CD4-positive, alpha-beta T cell treated with Interleukin-6 for 4 hours (primary cell): Measurements from ENCODE around the gene TAS2R19.
"Not testable (repeated sequence)": the region's sequence is repeated elsewhere in the genome, so short reads cannot be mapped to it uniquely, and the experiment has no call there.

ENCODE experiments used
- DNase-seq: peaks from one replicate; pipeline ENCODE4 v3.0.0-alpha.2; 2020; ENCODE audit warnings: mixed read lengths

TAS2R19 gene

GRCh38 chr12:11022520-11022919 is at the start of gene TAS2R19:
TAS2R19 (minus strand) TSS chr12:11022620; CDS start chr12:11022571, 49 bp downstream.
- no peak for DNase-seq

GRCh38 chr12:11071414-11071813 is 49.0 kb upstream of the TAS2R19 start:
- DNase-seq: no peak

- no peak for DNase-seq
Measured at GRCh38 chr12:11070999-11071398, 48.6 kb upstream of the TAS2R19 start.

DNA sequence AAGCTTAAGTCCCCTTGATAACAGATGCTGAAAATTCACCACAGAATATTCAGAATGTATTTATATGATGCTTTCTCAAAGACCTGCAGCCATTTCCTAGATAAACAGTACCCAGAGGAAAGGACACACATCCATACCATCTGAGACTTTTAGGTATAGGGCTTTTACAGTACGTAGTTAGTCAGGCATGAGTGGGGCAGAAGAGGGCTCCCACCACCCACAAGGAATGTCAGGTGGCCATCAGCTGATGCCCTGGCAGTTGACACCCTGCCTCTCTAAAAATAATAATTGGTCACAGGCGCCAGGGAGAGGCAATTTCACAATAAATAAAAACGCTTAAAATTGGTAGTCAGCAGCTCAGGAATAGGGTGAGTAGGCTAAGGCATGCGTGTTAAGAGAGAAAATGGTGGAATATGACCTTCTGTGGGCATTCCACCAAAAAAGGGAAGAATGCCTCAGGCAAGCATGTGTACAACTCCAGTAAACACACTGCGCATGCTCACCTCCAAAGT is 47.5 kb upstream of the TAS2R19 start:
- DNase-seq: no peak

DNA sequence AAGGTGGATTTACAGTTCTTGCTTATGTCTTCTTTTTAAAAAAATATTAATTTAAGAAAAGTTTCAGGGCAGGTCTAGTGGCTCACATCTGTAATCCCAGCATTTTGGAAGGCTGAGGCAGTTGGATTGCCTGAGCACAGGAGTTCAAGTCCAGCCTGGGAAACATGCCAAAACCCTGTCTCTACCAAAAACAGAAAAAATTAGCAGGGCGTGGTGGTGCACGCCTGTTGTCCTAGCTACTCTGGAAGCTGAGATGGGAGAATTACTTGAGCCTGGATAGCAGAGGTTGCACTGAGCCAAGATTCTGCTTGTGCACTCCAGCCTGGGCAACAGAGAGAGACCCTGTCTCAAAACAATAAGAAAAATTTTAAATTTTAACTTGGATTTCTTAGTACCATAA is 45.1 kb upstream of the TAS2R19 start:
- no peak for DNase-seq

DNA sequence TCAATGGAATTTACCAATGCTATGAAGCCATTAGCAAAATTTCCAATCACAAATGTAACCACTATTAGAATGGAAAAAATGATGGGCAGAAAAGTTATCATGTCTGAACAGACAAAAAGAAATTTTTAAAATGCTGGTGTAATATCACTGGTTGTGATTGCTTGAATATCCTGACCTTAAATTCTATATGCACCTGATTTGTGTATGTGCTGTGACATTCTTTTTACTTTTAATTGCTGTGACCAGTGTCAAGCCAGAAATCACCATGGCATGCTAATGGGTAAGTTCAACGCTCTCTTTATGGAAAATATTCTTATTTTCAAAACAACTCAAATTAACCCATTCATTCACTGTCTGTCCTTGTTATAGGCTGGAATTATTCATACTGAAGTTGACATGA is 39.8 kb upstream of the TAS2R19 start, which contains the start of gene TAS2R46:
Gene TAS2R46 (minus strand): TSS at position 101 of the 400 bp plus-strand sequence. CDS start 0 bp downstream, at position 101.
- DNase-seq: not testable (repeated sequence)

GRCh38 chr12:11059784-11060183 is 37.4 kb upstream of the TAS2R19 start:
- no peak for DNase-seq

GRCh38 chr12:11059041-11059440 is 36.6 kb upstream of the TAS2R19 start:
- no peak for DNase-seq

GRCh38 chr12:11055306-11055705 is 32.9 kb upstream of the TAS2R19 start:
- DNase-seq: no peak

- not testable (repeated sequence) for DNase-seq
Measured at GRCh38 chr12:11049806-11050531, 27.5 kb upstream of the TAS2R19 start.

DNA sequence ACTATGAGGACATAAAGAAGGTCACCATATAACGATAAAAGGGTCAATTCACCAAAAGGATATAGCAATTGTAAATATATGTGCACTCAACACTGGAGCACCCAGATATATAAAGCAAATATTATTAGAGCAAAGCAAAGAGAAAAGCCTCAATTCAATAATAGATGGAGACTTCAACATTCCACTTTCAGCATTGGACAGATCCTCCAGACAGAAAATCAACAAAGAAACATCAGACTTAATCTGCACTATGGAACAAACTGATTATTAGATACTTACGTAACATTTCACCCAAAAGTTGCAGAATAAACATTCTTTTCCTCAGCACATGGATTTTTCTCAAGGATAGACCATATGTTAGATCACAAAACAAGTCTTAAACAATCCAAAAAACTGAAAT is 18.9 kb upstream of the TAS2R19 start:
- DNase-seq: not testable (repeated sequence)

DNA sequence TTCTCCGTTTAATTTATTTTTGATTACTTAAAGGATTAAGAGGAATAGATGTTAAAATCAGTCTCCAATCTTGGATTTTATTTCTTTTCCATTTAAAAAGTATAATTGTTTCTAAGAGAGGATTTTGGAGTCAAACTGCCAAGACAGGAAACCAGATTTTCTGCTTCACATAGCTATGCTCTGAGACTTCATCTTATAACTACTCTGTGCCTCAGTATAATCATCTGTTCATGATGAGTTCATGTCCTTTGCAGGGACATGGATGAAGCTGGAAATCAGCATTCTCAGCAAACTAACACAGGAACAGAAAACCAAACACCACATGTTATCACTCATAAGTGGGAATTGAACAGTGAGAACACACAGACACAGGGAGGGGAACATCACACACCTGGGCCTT is 17.7 kb upstream of the TAS2R19 start:
- no peak for DNase-seq

DNA sequence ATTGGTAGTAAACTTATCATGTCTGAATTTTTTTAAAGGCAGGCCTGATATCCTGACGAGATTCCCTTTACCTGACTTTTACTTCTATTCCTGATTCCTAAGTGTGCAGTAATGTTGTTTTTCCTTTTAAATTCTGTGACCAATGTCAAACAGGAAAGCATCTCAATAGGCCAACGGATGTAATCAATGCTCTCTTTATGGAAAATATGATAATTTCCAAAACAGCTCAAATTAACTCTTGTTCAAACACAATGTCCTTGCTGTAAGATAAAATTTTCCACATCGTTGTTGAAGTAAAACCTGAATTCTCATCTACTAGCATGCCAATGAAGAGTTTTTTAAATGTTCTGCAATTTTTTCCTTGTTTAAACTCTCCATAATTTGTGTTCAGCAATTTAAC is 16.8 kb upstream of the TAS2R19 start:
- no peak for DNase-seq

DNA sequence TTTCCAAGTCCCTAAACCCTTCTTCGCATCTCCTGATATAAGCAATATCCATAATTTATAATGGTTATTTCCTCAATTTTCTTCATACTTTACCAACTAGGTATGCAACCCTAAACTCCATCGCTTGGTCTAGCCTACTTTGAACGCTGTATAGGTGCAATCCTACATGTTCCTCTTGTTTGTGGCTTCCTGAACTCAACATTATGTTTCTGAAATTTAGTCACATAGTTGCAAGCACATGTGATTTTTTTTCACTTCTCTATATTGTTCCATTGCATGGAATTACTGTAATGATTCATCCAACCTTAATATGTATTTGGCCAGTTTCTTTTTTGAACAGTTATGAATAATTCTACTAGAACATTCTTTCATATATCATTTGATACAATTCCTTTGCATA is 11.5 kb upstream of the TAS2R19 start:
- DNase-seq: not testable (repeated sequence)

- no peak for DNase-seq
Measured at GRCh38 chr12:11031307-11031706, 8.9 kb upstream of the TAS2R19 start, which contains the start of gene TAS2R31. TAS2R31 (minus strand) TSS chr12:11031407; CDS start chr12:11031335, 72 bp downstream.

DNA sequence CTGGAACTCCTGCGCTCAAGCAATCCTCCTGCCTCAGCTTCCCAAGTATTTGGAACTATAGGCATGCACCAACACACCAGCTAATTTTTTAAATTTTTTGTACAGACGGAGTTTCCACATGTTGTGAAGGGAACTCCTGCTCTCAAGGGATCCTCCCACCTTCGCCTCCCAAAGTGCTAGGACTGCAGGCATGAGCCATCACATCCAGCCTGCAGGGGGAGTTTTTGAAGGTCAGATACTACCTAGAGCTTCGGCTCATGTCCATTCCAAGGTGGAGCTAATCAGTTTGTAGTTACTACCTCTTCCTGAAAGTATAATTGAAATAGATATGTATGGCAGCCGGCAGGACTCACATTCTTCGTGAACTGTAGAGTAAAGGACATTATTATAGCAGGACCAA is 3.7 kb upstream of the TAS2R19 start:
- DNase-seq: no peak

DNA sequence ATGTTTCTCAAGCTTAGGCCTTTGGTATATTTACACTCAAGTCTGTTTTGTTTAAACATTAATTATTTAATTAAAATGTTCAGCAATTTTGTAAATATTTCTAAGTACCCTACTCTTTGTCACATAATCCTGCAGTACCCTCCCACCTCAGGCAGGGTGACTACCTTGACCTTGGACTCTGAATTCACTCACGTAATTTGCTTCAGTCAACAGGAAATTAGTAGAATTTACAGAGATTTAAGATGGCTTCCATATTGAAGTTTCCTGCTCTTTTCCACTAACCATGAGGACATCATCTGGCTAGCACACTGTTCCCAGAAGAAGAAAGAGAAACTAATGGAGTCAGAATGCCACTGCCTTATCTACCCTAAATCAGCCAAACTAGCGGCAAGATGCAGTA is 967 bp upstream of the TAS2R19 start:
- DNase-seq: no peak

DNA sequence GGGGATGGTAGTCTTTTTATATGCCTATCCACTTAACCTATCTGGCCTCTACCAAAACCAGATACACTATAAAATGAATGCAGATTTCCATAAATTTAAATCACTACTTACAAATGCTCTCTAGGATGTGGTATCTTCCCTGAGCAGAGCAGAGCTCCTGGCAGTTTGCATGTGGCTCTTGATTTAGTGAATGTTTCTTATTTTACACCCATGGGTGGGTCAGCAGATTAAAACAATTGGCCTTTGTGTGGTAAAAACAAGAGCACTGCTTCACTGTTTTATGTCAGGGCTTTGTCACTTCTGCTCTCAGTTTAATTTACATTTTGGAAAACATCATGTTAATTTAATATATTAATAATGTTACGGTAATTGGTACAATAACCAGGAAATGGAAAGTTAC is 5.5 kb downstream of the TAS2R19 start:
- DNase-seq: no peak

GRCh38 chr12:11015775-11016430 is 6.5 kb downstream of the TAS2R19 start:
- DNase-seq: no peak

- no peak for DNase-seq
Measured at GRCh38 chr12:11014234-11014633, 8.2 kb downstream of the TAS2R19 start.

DNA sequence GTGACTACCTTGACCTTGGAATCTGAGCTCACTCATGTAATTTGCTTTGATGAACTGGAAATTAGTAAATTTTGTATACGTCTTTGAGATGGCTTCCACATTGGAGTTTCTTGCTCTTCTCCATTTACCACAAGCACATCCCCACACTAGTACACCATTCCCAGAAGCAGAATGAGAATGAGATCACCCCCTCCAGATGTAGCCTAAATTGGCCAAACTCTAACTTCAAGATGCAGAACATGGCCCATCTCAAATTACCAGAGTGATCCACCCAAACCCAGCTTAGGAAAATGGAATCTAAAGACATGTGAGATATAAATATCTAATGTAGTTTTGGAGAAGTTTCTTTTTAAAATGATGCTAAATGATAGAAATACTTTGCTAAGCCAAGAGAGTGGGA is 14.8 kb downstream of the TAS2R19 start:
- DNase-seq: no peak

DNA sequence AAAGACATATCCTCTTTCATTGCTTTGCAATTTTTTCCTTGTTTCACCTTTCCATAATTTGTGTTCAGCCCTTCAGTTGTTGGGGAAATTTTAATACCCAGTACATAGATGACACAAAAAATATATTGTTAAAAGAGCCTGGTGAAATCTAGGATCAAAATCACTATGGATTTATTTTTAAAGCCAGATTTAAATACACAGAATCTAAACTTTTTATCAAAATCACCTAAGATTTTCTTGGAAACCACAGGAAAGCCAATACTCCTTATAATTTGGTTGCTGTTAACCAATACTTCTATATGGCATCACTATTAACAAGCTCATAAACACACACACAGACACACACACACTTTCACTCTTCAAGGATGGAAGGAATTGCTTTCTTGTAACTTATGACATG is 24.2 kb downstream of the TAS2R19 start, which contains the start of gene TAS2R20:
Gene TAS2R20 (minus strand): TSS at position 101 of the 400 bp plus-strand sequence. CDS start 429 bp downstream, outside the sequence.
- DNase-seq: no peak

DNA sequence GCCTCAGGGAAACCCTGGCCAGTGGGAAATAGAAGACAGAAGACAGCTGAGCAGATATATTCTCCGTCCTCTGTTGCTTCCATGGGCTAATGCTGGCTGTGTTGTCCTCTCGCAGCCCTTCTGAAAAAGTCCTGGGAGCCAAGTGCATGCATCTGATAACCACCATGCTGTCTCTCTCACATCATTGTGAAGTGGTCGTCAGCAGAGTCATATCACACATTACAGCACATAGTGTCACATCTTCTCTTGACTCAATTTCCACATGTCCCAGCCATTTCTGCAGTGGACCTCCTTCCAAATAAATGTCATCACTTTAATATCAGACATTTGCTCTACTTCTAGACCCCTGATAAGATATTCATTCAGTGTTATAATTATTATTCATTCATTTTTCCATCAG is 28.1 kb downstream of the TAS2R19 start:
- no peak for DNase-seq

GRCh38 chr12:10989107-10989506 is 33.3 kb downstream of the TAS2R19 start:
- no peak for DNase-seq
